ENCODE measurements around the gene USP48. TPM values are rescaled to one million over a fixed set of nuclear protein-coding genes. Genes with fewer than 3 reads are reported as not detected.

Gene USP48
- total and polyA plus RNA-seq, 2 of the 13 experiments (the other 11 are each of a cell fraction or from before 2014, with no cell fraction given), result 30.4 to 30.7 TPM

DNA sequence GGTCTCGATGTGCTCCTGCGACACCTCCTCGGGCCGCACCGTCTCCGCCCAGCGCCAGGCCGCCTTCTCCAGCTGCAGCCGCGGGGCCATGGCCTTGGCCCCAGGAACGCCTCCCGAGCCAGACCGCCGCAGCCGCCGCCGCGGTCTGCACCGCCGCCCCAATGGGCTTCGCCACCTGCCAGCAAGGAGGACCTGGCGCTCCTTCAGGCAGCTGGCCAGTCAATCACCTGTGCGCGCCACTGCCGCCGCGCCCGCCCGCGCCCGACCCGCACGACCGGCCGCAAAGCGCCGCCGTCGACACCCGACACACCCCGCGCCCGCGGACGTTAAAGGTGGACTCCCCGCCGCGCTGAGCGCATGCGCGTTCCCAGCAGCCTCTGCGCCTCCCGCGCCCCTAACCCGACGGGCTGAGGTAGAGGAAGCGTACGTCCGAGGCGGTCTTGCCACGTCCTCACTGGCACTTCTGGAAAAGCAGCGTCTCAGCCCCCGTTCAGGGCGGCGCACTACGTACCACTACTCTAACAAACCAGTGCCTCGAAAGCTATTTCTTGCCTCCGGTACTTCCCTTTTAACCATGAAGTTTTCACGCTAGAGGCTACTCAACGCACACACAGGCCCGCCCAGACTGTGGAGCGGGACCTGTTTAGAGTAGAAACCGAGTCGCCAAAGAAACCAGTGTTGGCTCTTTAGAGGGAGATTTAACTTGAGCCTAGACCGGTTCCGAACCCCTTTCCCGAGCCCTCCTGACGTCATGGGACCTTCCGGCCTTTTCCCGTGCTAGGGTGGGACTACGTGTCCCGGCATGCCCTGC lies at the start of gene USP48 (continued):
- TF ChIP-seq, protein P1, sequence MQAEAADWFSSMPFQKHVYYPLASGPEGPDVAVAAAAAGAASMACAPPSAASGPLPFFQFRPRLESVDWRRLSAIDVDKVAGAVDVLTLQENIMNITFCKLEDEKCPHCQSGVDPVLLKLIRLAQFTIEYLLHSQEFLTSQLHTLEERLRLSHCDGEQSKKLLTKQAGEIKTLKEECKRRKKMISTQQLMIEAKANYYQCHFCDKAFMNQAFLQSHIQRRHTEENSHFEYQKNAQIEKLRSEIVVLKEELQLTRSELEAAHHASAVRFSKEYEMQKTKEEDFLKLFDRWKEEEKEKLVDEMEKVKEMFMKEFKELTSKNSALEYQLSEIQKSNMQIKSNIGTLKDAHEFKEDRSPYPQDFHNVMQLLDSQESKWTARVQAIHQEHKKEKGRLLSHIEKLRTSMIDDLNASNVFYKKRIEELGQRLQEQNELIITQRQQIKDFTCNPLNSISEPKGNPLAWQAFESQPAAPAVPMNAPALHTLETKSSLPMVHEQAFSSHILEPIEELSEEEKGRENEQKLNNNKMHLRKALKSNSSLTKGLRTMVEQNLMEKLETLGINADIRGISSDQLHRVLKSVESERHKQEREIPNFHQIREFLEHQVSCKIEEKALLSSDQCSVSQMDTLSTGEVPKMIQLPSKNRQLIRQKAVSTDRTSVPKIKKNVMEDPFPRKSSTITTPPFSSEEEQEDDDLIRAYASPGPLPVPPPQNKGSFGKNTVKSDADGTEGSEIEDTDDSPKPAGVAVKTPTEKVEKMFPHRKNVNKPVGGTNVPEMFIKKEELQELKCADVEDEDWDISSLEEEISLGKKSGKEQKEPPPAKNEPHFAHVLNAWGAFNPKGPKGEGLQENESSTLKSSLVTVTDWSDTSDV (CRISPR knock-in tag; IDR thresholded peaks at IDR 0.05), result no peak; the same call in 1 of the 2 replicates
- TF ChIP-seq RXRB (CRISPR knock-in tag; IDR thresholded peaks at IDR 0.05; ENCODE audit: borderline replicate concordance) (peak; percentile 25; the same call in 1 of the 2 replicates), NBN (conservative IDR thresholded peaks at IDR 0.05) (no peak), ZFYVE20 (CRISPR knock-in tag; IDR thresholded peaks at IDR 0.05; ENCODE audit: borderline replicate concordance, low read depth) (peak; percentile 65; the same call in 1 of the 2 replicates), CHD2 (IDR thresholded peaks at IDR 0.05; ENCODE audit: low read depth, low read length) (0 out of 2 replicates have a peak, but pooled peaks have one; percentile 17), ZIK1 (CRISPR knock-in tag; IDR thresholded peaks at IDR 0.05; ENCODE audit: borderline replicate concordance, low read depth) (peak; percentile 93)
- TF ChIP-seq, protein P2, sequence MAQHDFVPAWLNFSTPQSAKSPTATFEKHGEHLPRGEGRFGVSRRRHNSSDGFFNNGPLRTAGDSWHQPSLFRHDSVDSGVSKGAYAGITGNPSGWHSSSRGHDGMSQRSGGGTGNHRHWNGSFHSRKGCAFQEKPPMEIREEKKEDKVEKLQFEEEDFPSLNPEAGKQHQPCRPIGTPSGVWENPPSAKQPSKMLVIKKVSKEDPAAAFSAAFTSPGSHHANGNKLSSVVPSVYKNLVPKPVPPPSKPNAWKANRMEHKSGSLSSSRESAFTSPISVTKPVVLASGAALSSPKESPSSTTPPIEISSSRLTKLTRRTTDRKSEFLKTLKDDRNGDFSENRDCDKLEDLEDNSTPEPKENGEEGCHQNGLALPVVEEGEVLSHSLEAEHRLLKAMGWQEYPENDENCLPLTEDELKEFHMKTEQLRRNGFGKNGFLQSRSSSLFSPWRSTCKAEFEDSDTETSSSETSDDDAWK (CRISPR knock-in tag; IDR thresholded peaks at IDR 0.05), result no peak
- TF ChIP-seq, protein P3, sequence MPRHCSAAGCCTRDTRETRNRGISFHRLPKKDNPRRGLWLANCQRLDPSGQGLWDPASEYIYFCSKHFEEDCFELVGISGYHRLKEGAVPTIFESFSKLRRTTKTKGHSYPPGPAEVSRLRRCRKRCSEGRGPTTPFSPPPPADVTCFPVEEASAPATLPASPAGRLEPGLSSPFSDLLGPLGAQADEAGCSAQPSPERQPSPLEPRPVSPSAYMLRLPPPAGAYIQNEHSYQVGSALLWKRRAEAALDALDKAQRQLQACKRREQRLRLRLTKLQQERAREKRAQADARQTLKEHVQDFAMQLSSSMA (CRISPR knock-in tag; IDR thresholded peaks at IDR 0.05), result no peak; the same call in none of the 2 replicates
- TF ChIP-seq, protein P4, sequence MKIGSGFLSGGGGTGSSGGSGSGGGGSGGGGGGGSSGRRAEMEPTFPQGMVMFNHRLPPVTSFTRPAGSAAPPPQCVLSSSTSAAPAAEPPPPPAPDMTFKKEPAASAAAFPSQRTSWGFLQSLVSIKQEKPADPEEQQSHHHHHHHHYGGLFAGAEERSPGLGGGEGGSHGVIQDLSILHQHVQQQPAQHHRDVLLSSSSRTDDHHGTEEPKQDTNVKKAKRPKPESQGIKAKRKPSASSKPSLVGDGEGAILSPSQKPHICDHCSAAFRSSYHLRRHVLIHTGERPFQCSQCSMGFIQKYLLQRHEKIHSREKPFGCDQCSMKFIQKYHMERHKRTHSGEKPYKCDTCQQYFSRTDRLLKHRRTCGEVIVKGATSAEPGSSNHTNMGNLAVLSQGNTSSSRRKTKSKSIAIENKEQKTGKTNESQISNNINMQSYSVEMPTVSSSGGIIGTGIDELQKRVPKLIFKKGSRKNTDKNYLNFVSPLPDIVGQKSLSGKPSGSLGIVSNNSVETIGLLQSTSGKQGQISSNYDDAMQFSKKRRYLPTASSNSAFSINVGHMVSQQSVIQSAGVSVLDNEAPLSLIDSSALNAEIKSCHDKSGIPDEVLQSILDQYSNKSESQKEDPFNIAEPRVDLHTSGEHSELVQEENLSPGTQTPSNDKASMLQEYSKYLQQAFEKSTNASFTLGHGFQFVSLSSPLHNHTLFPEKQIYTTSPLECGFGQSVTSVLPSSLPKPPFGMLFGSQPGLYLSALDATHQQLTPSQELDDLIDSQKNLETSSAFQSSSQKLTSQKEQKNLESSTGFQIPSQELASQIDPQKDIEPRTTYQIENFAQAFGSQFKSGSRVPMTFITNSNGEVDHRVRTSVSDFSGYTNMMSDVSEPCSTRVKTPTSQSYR (CRISPR knock-in tag; IDR thresholded peaks at IDR 0.05; ENCODE audit: borderline replicate concordance), result peak; percentile 10; the same call in 1 of the 2 replicates
- TF ChIP-seq, protein P5, sequence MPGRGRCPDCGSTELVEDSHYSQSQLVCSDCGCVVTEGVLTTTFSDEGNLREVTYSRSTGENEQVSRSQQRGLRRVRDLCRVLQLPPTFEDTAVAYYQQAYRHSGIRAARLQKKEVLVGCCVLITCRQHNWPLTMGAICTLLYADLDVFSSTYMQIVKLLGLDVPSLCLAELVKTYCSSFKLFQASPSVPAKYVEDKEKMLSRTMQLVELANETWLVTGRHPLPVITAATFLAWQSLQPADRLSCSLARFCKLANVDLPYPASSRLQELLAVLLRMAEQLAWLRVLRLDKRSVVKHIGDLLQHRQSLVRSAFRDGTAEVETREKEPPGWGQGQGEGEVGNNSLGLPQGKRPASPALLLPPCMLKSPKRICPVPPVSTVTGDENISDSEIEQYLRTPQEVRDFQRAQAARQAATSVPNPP (CRISPR knock-in tag; IDR thresholded peaks at IDR 0.05), result peak; percentile 80; the same call in 1 of the 2 replicates
- TF ChIP-seq, protein P6, sequence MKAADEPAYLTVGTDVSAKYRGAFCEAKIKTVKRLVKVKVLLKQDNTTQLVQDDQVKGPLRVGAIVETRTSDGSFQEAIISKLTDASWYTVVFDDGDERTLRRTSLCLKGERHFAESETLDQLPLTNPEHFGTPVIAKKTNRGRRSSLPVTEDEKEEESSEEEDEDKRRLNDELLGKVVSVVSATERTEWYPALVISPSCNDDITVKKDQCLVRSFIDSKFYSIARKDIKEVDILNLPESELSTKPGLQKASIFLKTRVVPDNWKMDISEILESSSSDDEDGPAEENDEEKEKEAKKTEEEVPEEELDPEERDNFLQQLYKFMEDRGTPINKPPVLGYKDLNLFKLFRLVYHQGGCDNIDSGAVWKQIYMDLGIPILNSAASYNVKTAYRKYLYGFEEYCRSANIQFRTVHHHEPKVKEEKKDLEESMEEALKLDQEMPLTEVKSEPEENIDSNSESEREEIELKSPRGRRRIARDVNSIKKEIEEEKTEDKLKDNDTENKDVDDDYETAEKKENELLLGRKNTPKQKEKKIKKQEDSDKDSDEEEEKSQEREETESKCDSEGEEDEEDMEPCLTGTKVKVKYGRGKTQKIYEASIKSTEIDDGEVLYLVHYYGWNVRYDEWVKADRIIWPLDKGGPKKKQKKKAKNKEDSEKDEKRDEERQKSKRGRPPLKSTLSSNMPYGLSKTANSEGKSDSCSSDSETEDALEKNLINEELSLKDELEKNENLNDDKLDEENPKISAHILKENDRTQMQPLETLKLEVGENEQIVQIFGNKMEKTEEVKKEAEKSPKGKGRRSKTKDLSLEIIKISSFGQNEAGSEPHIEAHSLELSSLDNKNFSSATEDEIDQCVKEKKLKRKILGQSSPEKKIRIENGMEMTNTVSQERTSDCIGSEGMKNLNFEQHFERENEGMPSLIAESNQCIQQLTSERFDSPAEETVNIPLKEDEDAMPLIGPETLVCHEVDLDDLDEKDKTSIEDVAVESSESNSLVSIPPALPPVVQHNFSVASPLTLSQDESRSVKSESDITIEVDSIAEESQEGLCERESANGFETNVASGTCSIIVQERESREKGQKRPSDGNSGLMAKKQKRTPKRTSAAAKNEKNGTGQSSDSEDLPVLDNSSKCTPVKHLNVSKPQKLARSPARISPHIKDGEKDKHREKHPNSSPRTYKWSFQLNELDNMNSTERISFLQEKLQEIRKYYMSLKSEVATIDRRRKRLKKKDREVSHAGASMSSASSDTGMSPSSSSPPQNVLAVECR (CRISPR knock-in tag; IDR thresholded peaks at IDR 0.05; ENCODE audit: borderline replicate concordance), result peak; percentile 87
- TF ChIP-seq, protein P7, sequence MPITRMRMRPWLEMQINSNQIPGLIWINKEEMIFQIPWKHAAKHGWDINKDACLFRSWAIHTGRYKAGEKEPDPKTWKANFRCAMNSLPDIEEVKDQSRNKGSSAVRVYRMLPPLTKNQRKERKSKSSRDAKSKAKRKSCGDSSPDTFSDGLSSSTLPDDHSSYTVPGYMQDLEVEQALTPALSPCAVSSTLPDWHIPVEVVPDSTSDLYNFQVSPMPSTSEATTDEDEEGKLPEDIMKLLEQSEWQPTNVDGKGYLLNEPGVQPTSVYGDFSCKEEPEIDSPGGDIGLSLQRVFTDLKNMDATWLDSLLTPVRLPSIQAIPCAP (CRISPR knock-in tag; IDR thresholded peaks at IDR 0.05; ENCODE audit: low read depth), result no peak
